ENCODE data around the gene ARRB1.

- TF ChIP-seq POLR2A (IDR thresholded peaks at IDR 0.05; ENCODE audit: extremely low read depth, insufficient read length): no peak
- TF ChIP-seq, protein P1, sequence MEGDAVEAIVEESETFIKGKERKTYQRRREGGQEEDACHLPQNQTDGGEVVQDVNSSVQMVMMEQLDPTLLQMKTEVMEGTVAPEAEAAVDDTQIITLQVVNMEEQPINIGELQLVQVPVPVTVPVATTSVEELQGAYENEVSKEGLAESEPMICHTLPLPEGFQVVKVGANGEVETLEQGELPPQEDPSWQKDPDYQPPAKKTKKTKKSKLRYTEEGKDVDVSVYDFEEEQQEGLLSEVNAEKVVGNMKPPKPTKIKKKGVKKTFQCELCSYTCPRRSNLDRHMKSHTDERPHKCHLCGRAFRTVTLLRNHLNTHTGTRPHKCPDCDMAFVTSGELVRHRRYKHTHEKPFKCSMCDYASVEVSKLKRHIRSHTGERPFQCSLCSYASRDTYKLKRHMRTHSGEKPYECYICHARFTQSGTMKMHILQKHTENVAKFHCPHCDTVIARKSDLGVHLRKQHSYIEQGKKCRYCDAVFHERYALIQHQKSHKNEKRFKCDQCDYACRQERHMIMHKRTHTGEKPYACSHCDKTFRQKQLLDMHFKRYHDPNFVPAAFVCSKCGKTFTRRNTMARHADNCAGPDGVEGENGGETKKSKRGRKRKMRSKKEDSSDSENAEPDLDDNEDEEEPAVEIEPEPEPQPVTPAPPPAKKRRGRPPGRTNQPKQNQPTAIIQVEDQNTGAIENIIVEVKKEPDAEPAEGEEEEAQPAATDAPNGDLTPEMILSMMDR (IDR thresholded peaks at IDR 0.05; ENCODE audit: low read depth, low read length): no peak
Measured at GRCh38 chr11:75312346-75312745, 39.1 kb downstream of the ARRB1 start.
